ENCODE measurements around the gene TRIM25.

Gene TRIM25

GRCh38 chr17:56918916-56919315 is 5.1 kb upstream of the TRIM25 start:
- DNase-seq (ENCODE audit: low spot score), result no peak
- Histone ChIP-seq H4K91ac (ENCODE audit: low read depth, low read length, poor library complexity) (no peak overlapping the region), H3K9me3 (replicated peaks in 1 of 2; ENCODE audit: control insufficient read depth in 2 of 2, insufficient read depth in 1 of 2, low read depth in 1 of 2, low read length in 2 of 2) (no peaks in the 10 kb centered on the region), H3K27ac (replicated peaks; ENCODE audit: low read length) (no peak overlapping the region), H4K8ac (ENCODE audit: low read depth, low read length) (no peak overlapping the region), H2AK5ac (ENCODE audit: low read depth, low read length) (no peak overlapping the region), H2BK12ac (ENCODE audit: low read length) (no peak overlapping the region), H3K36me3 (replicated peaks in 1 of 2; ENCODE audit: control insufficient read depth in 2 of 2, insufficient read depth in 2 of 2, low read length in 2 of 2) (no peaks in the 10 kb centered on the region), H2BK120ac (ENCODE audit: low read depth, low read length) (no peak overlapping the region), H3K4ac (ENCODE audit: low read length) (no peak overlapping the region), H3K4me2 (ENCODE audit: insufficient read depth, low read length, poor library complexity, severe bottlenecking) (no peak overlapping the region), H2AFZ (ENCODE audit: low read length) (no peak overlapping the region), H2BK15ac (ENCODE audit: low read length) (no peak overlapping the region), H3K18ac (ENCODE audit: low read length) (no peak overlapping the region), H3K4me3 (ENCODE audit: low read length in 2 of 2) (no peak overlapping the region), H3K9ac (ENCODE audit: low read depth, low read length, poor library complexity) (no peak overlapping the region), H3K23ac (ENCODE audit: low read depth, low read length, poor library complexity) (no peak overlapping the region), H3K79me1 (ENCODE audit: low read depth, low read length) (no peaks in the 10 kb centered on the region), H3K4me1 (ENCODE audit: control insufficient read depth in 2 of 2, insufficient read depth in 1 of 2, low read depth in 1 of 2, low read length in 2 of 2) (no peaks in the 10 kb centered on the region), H3K14ac (ENCODE audit: low read length) (no peak overlapping the region), H3K27me3 (ENCODE audit: control insufficient read depth in 3 of 3, insufficient read depth in 3 of 3, low read depth in 1 of 3, low read length in 3 of 3) (no peaks in the 10 kb centered on the region), H2BK5ac (ENCODE audit: low read length) (no peak overlapping the region)
- no CpG with 5 or more reads among the region's 3 CpGs for WGBS, 2 donors (ENCODE audit: extremely low coverage in 2 of 2, insufficient read length in 2 of 2, insufficient replicate concordance in 1 of 2)

DNA sequence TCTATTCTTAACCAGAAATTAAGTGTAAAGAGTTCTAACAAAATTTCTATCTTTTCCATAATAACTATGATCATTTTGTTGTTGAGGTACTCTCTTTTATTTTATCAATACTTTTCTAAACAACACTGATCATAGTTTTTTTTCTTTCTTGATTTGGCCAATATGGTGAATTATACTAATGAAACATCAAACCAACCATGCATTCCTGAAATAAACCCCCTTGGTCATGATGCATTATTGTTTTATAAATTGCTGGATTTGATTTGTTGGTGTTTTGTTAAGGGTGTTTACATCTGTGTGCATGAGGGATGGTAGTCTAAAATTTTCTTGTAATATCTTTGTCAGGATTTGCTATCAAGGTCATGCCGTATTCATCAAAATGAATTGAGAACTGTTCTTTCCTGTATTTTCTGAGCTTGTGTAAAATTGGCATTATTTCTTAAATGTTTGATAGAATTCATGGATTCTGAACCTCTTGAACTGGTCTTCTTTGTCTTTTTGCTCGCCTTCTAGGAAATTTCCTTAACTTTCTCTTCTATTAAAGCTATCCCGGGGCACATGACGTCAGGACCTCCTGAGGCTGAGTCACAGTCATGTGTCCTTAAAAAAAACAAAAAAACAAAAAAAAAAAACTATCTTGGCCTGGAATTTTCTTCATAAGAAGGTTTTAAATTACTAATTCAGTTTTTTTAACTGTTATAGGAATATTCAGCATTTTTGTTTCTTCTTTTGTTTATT is 3.9 kb upstream of the TRIM25 start:
- peaks cover 5% of the 10 kb centered on the region in 2 donors for H3K4me1 ChIP-seq (ENCODE audit: control insufficient read depth in 2 of 2, insufficient read depth in 1 of 2, low read depth in 1 of 2, low read length in 2 of 2)
- WGBS, 2 donors (ENCODE audit: extremely low coverage in 2 of 2, insufficient read length in 2 of 2, insufficient replicate concordance in 1 of 2), result no CpG with 5 or more reads among the region's 4 CpGs

GRCh38 chr17:56914581-56915273 is 878 bp upstream of the TRIM25 start:
- no peak overlapping the region for H3K9ac ChIP-seq (ENCODE audit: low read depth, low read length, poor library complexity)
- no peak overlapping the region for H2BK120ac ChIP-seq (ENCODE audit: low read depth, low read length)
- H3K18ac ChIP-seq (ENCODE audit: low read length), result no peak overlapping the region
- H3K27me3 ChIP-seq (ENCODE audit: control insufficient read depth in 3 of 3, insufficient read depth in 3 of 3, low read depth in 1 of 3, low read length in 3 of 3), result peaks cover 0 to 11% (median 0%) of the 10 kb centered on the region in 3 experiments
- H4K8ac ChIP-seq (ENCODE audit: low read depth, low read length), result no peak overlapping the region
- H3K4me1 ChIP-seq (ENCODE audit: control insufficient read depth in 2 of 2, insufficient read depth in 1 of 2, low read depth in 1 of 2, low read length in 2 of 2), result peaks cover 5% of the 10 kb centered on the region in 2 donors
- no peak overlapping the region for H3K14ac ChIP-seq (ENCODE audit: low read length)
- H3K9me3 ChIP-seq (replicated peaks in 1 of 2; ENCODE audit: control insufficient read depth in 2 of 2, insufficient read depth in 1 of 2, low read depth in 1 of 2, low read length in 2 of 2), result peaks cover 0 to 3% of the 10 kb centered on the region in 2 donors
- H2AK5ac ChIP-seq (ENCODE audit: low read depth, low read length), result no peak overlapping the region
- H2BK12ac ChIP-seq (ENCODE audit: low read length), result no peak overlapping the region
- peak overlapping the region; percentile 58 to 90 for H3K4me3 ChIP-seq (ENCODE audit: low read length in 2 of 2)
- H2BK15ac ChIP-seq (ENCODE audit: low read length), result no peak overlapping the region
- H4K91ac ChIP-seq (ENCODE audit: low read depth, low read length, poor library complexity), result no peak overlapping the region
- peak overlapping the region; percentile 87 for H3K4me2 ChIP-seq (ENCODE audit: insufficient read depth, low read length, poor library complexity, severe bottlenecking)
- H3K23ac ChIP-seq (ENCODE audit: low read depth, low read length, poor library complexity), result no peak overlapping the region
- no peaks in the 10 kb centered on the region for H3K36me3 ChIP-seq (replicated peaks in 1 of 2; ENCODE audit: control insufficient read depth in 2 of 2, insufficient read depth in 2 of 2, low read length in 2 of 2)
- DNase-seq (ENCODE audit: low spot score), result no peak
- H3K79me1 ChIP-seq (ENCODE audit: low read depth, low read length), result no peaks in the 10 kb centered on the region
- H2BK5ac ChIP-seq (ENCODE audit: low read length), result no peak overlapping the region
- no CpG with 5 or more reads among the region's 14 CpGs for WGBS, 2 donors (ENCODE audit: extremely low coverage in 2 of 2, insufficient read length in 2 of 2, insufficient replicate concordance in 1 of 2)
- H3K27ac ChIP-seq (replicated peaks; ENCODE audit: low read length), result no peak overlapping the region
- peak overlapping the region; percentile 99 for H2AFZ ChIP-seq (ENCODE audit: low read length)
- no peak overlapping the region for H3K4ac ChIP-seq (ENCODE audit: low read length)

More for the DNA sequence above, 3.9 kb upstream of the TRIM25 start:
- Histone ChIP-seq H2BK15ac (ENCODE audit: low read length) (no peak overlapping the region), H2AFZ (ENCODE audit: low read length) (no peak overlapping the region), H4K91ac (ENCODE audit: low read depth, low read length, poor library complexity) (no peak overlapping the region), H2BK5ac (ENCODE audit: low read length) (no peak overlapping the region), H2AK5ac (ENCODE audit: low read depth, low read length) (no peak overlapping the region), H3K79me1 (ENCODE audit: low read depth, low read length) (no peaks in the 10 kb centered on the region), H3K27me3 (ENCODE audit: control insufficient read depth in 3 of 3, insufficient read depth in 3 of 3, low read depth in 1 of 3, low read length in 3 of 3) (peaks cover 0 to 11% (median 0%) of the 10 kb centered on the region in 3 experiments), H3K36me3 (replicated peaks in 1 of 2; ENCODE audit: control insufficient read depth in 2 of 2, insufficient read depth in 2 of 2, low read length in 2 of 2) (no peaks in the 10 kb centered on the region), H3K27ac (replicated peaks; ENCODE audit: low read length) (no peak overlapping the region), H3K9me3 (replicated peaks in 1 of 2; ENCODE audit: control insufficient read depth in 2 of 2, insufficient read depth in 1 of 2, low read depth in 1 of 2, low read length in 2 of 2) (peaks cover 0 to 3% of the 10 kb centered on the region in 2 donors), H2BK12ac (ENCODE audit: low read length) (no peak overlapping the region), H3K4me3 (ENCODE audit: low read length in 2 of 2) (no peak overlapping the region), H3K14ac (ENCODE audit: low read length) (no peak overlapping the region), H3K4ac (ENCODE audit: low read length) (no peak overlapping the region), H3K18ac (ENCODE audit: low read length) (no peak overlapping the region), H3K4me2 (ENCODE audit: insufficient read depth, low read length, poor library complexity, severe bottlenecking) (no peak overlapping the region), H3K9ac (ENCODE audit: low read depth, low read length, poor library complexity) (no peak overlapping the region), H2BK120ac (ENCODE audit: low read depth, low read length) (no peak overlapping the region), H3K23ac (ENCODE audit: low read depth, low read length, poor library complexity) (no peak overlapping the region), H4K8ac (ENCODE audit: low read depth, low read length) (no peak overlapping the region)
- no peak for DNase-seq (ENCODE audit: low spot score)

- Histone ChIP-seq H3K23ac (ENCODE audit: low read depth, low read length, poor library complexity) (peak overlapping the region; percentile 83), H3K4me2 (ENCODE audit: insufficient read depth, low read length, poor library complexity, severe bottlenecking) (peak overlapping the region; percentile 87), H4K8ac (ENCODE audit: low read depth, low read length) (peak overlapping the region; percentile 54), H3K79me1 (ENCODE audit: low read depth, low read length) (no peaks in the 10 kb centered on the region), H3K14ac (ENCODE audit: low read length) (peak overlapping the region; percentile 94), H3K9ac (ENCODE audit: low read depth, low read length, poor library complexity) (peak overlapping the region; percentile 95), H3K27ac (replicated peaks; ENCODE audit: low read length) (no peak overlapping the region), H2BK12ac (ENCODE audit: low read length) (no peak overlapping the region), H3K36me3 (replicated peaks in 1 of 2; ENCODE audit: control insufficient read depth in 2 of 2, insufficient read depth in 2 of 2, low read length in 2 of 2) (peaks cover 0 to 3% of the 10 kb centered on the region in 2 donors), H2BK120ac (ENCODE audit: low read depth, low read length) (no peak overlapping the region), H2AFZ (ENCODE audit: low read length) (peak overlapping the region; percentile 99), H3K18ac (ENCODE audit: low read length) (peak overlapping the region; percentile 88), H3K9me3 (replicated peaks in 1 of 2; ENCODE audit: control insufficient read depth in 2 of 2, insufficient read depth in 1 of 2, low read depth in 1 of 2, low read length in 2 of 2) (peaks cover 0 to 3% of the 10 kb centered on the region in 2 donors), H3K4me3 (ENCODE audit: low read length in 2 of 2) (peak overlapping the region; percentile 58 to 90), H2AK5ac (ENCODE audit: low read depth, low read length) (peak overlapping the region; percentile 91), H3K4me1 (ENCODE audit: control insufficient read depth in 2 of 2, insufficient read depth in 1 of 2, low read depth in 1 of 2, low read length in 2 of 2) (peaks cover 5% of the 10 kb centered on the region in 2 donors), H4K91ac (ENCODE audit: low read depth, low read length, poor library complexity) (peak overlapping the region; percentile 41), H2BK15ac (ENCODE audit: low read length) (peak overlapping the region; percentile 82), H3K27me3 (ENCODE audit: control insufficient read depth in 3 of 3, insufficient read depth in 3 of 3, low read depth in 1 of 3, low read length in 3 of 3) (peaks cover 0 to 11% (median 0%) of the 10 kb centered on the region in 3 experiments), H3K4ac (ENCODE audit: low read length) (peak overlapping the region; percentile 91), H2BK5ac (ENCODE audit: low read length) (no peak overlapping the region)
- WGBS, 2 donors (ENCODE audit: extremely low coverage in 2 of 2, insufficient read length in 2 of 2, insufficient replicate concordance in 1 of 2), result no CpG with 5 or more reads among the region's 44 CpGs
- DNase-seq (ENCODE audit: low spot score), result peak; percentile 17
These were observed 439 bp downstream of the TRIM25 start for GRCh38 chr17:56913353-56913866.
